K562 (cell line): ENCODE data around the gene SH2D3A. TPM values are rescaled to one million over a fixed set of nuclear protein-coding genes. Genes with fewer than 3 reads are reported as not detected.
A peak's percentile ranks its signal among the peaks of the same experiment; 100 is the strongest.

ENCODE experiments used
- ATAC-seq: fragments of 200-7000 bp; cut with Tn5 transposase; 3 replicates; pipeline ENCODE4 v1.9.1; 2020; ENCODE audit warnings: moderate library complexity
- BruUV-seq: library from RNA; stranded (reverse); fragments of 400-500 nt; replicated peaks from 2 replicates; lab custom pipeline; 2021; lab: Mats Ljungman, UMichigan
- CTCF ChIA-PET: fragments of 300-600 bp; formaldehyde crosslinking; extraction: SDS; loops from one replicate; lab custom pipeline; 2021; ENCODE audit warnings: low intra/inter-chr PET ratio; lab: Yijun Ruan, JAX
- POLR2A ChIA-PET: fragments of 300-600, 350-650 bp; sonication (Branson Sonifier 250); formaldehyde crosslinking; extraction: SDS; loops from one replicate; lab custom pipeline; 2021; ENCODE audit warnings: antibody characterized with exemption, inconsistent platforms; lab: Yijun Ruan, JAX
- DNase-seq, 4 experiments: peaks; one replicate each; pipeline versions ENCODE4 v3.0.0 to v3.0.0-alpha.2; 2011 to 2018; ENCODE audit warnings: low spot score in 3 of 4, mixed read lengths in 3 of 4; ENCODE audit errors: extremely low read depth in 1 of 4
- FAIRE-seq: peaks from 2 replicates; lab custom pipeline; 2011; peaks lifted over from hg19 to GRCh38; lab: Jason Lieb, UNC
- H2AFZ ChIP-seq: 2 replicates; pipeline ENCODE4 v1.6.0; 2011; ENCODE audit warnings: low read depth, low read length, control low read depth, inconsistent platforms
- H3K27ac ChIP-seq: fragments of 200-600 bp; 3 replicates; pipeline ENCODE4 v1.8.0; 2011; ENCODE audit warnings: low read depth, mild to moderate bottlenecking, control low read depth, inconsistent platforms, low read length, moderate library complexity, mixed read lengths; ENCODE audit errors: extremely low read depth
- H3K27me3 ChIP-seq, 2 experiments: fragments of 300-600 bp in 1 of 2; 2 replicates in 1 of 2; 3 replicates in 1 of 2; pipeline versions ENCODE4 v1.6.0 to v1.8.0; 2011; ENCODE audit warnings: inconsistent platforms in 2 of 2, low read length in 2 of 2, mild to moderate bottlenecking in 1 of 2, mixed read lengths in 1 of 2, moderate library complexity in 1 of 2; ENCODE audit not compliant: control insufficient read depth in 2 of 2, insufficient read depth in 2 of 2
- H3K36me3 ChIP-seq: fragments of 300-600 bp; 3 replicates; pipeline ENCODE4 v1.8.0; 2011; ENCODE audit warnings: mild to moderate bottlenecking, low read length, inconsistent platforms; ENCODE audit not compliant: control insufficient read depth, insufficient read depth
- H3K4me1 ChIP-seq, 2 experiments: fragments of 200-600 bp in 1 of 2; replicated peaks in 1 of 2; 2 replicates in 1 of 2; 3 replicates in 1 of 2; pipeline versions ENCODE4 v1.5.1 to v1.8.0; 2011; ENCODE audit warnings: inconsistent platforms in 2 of 2, low read length in 2 of 2, mild to moderate bottlenecking in 1 of 2, mixed read lengths in 1 of 2, moderate library complexity in 1 of 2; ENCODE audit not compliant: control insufficient read depth in 2 of 2, insufficient read depth in 2 of 2
- H3K4me2 ChIP-seq: 2 replicates; pipeline ENCODE4 v1.6.1; 2011; ENCODE audit warnings: low read length, control low read depth, inconsistent platforms, mixed read lengths; ENCODE audit not compliant: insufficient read depth
- H3K4me3 ChIP-seq: fragments of 200-600 bp; sonication (generic), shearing (Covaris generic); 2 replicates; pipeline ENCODE4 v1.5.1; 2016; ENCODE audit warnings: control low read depth, inconsistent platforms
- H3K79me2 ChIP-seq: fragments of 200-600 bp; 3 replicates; pipeline ENCODE4 v1.8.0; 2011; ENCODE audit warnings: low read length, inconsistent platforms; ENCODE audit not compliant: control insufficient read depth, insufficient read depth
- H3K9ac ChIP-seq, 2 experiments: 2 replicates each; pipeline versions ENCODE4 v1.6.0 to v1.6.1; 2011; ENCODE audit warnings: low read depth in 2 of 2, low read length in 2 of 2, control low read depth in 1 of 2, inconsistent platforms in 1 of 2, mild to moderate bottlenecking in 1 of 2, mixed read lengths in 1 of 2; ENCODE audit not compliant: insufficient read depth in 1 of 2
- H3K9me1 ChIP-seq: one replicate; pipeline ENCODE4 v1.6.0; 2011; ENCODE audit warnings: inconsistent platforms, mild to moderate bottlenecking, low read length, moderate library complexity; ENCODE audit not compliant: control insufficient read depth, insufficient read depth
- H3K9me3 ChIP-seq: replicated peaks from 2 replicates; pipeline ENCODE4 v1.5.1; 2011; ENCODE audit warnings: low read depth, low read length, inconsistent platforms; ENCODE audit not compliant: control insufficient read depth, insufficient read depth
- H4K20me1 ChIP-seq: replicated peaks from 2 replicates; pipeline ENCODE4 v1.6.1; 2011; ENCODE audit warnings: low read length, inconsistent platforms, mixed read lengths; ENCODE audit not compliant: control insufficient read depth, insufficient read depth
- CBFA2T2 ChIP-seq: fragments of 450-650 bp; conservative IDR thresholded peaks from 2 replicates; pipeline ENCODE4 v1.6.1; 2017; ENCODE audit warnings: mild to moderate bottlenecking
- CEBPB ChIP-seq: fragments of 450-650 bp; IDR thresholded peaks from 2 replicates; pipeline ENCODE4 v1.6.1; 2016; ENCODE audit warnings: missing genetic modification characterization, missing compliant biosample characterization
- CTCF ChIP-seq, 3 experiments: IDR thresholded peaks in 2 of 3; conservative IDR thresholded peaks in 1 of 3; 2 replicates each; pipeline ENCODE4 v1.5.1; 2011 to 2012; ENCODE audit warnings: low read length in 3 of 3, mild to moderate bottlenecking in 3 of 3, control low read depth in 2 of 3, improper control_type of control experiment in 1 of 3, inconsistent platforms in 1 of 3, low read depth in 1 of 3, mixed read lengths in 1 of 3, moderate library complexity in 1 of 3; ENCODE audit not compliant: insufficient read depth in 2 of 3
- FOXJ2 ChIP-seq: fragments of 200-800 bp; sonication (Bioruptor generic); IDR thresholded peaks from 2 replicates; pipeline ENCODE4 v1.6.1; 2016; ENCODE audit warnings: missing genetic modification characterization, missing compliant biosample characterization
- MTA1 ChIP-seq: fragments of 450-650 bp; IDR thresholded peaks from 2 replicates; pipeline ENCODE4 v1.6.1; 2017; ENCODE audit warnings: borderline replicate concordance
- NFIX ChIP-seq: fragments of 250-450 bp; sonication (Bioruptor Pico); IDR thresholded peaks from 2 replicates; pipeline ENCODE4 v1.4.0; 2020; ENCODE audit warnings: low read depth, mild to moderate bottlenecking, moderate library complexity
- NR2C1 ChIP-seq, 2 experiments: fragments of 450-650 bp; IDR thresholded peaks; 2 replicates each; pipeline ENCODE4 v1.6.1; 2017; ENCODE audit warnings: mild to moderate bottlenecking in 2 of 2, antibody characterized with exemption in 1 of 2, inconsistent platforms in 1 of 2, missing compliant biosample characterization in 1 of 2, missing genetic modification characterization in 1 of 2
- RAD51 ChIP-seq: fragments of 450-650 bp; IDR thresholded peaks from 2 replicates; pipeline ENCODE4 v1.7.1; 2016; ENCODE audit warnings: low read depth, mild to moderate bottlenecking, borderline replicate concordance
- RBM39 ChIP-seq: fragments of 200-400 bp; formaldehyde crosslinking; optimal IDR thresholded peaks from 2 replicates; pipeline ENCODE3; 2018; ENCODE audit warnings: low read depth, low read length
- REST ChIP-seq, 2 experiments: fragments of 450-650 bp; formaldehyde crosslinking in 1 of 2; IDR thresholded peaks; 2 replicates each; pipeline versions ENCODE4 v1.4.0 to v1.6.1; 2014 to 2020; ENCODE audit warnings: mild to moderate bottlenecking in 2 of 2, borderline replicate concordance in 1 of 2, low read depth in 1 of 2
- ZBTB12 ChIP-seq: fragments of 250-450 bp; sonication (Bioruptor Pico); IDR thresholded peaks from 2 replicates; pipeline ENCODE4 v1.4.0; 2020
- WGBS: fragments of 100-300 bp; shearing (Covaris generic); methylation state at CpG from one replicate; pipeline ENCODE4 v1.1.6; 2016; ENCODE audit warnings: low coverage, mixed read lengths; ENCODE audit not compliant: insufficient coverage; ENCODE audit errors: missing lambda C conversion rate; 5-methylcytosine and 5-hydroxymethylcytosine counted together
- in situ Hi-C: fragments of 300-500 bp; cut with MboI; formaldehyde crosslinking; loops from 4 replicates; pipeline ENCODE4 v1.15.0; 2018; ENCODE audit warnings: inconsistent platforms, mixed read lengths
- intact Hi-C: fragments of 100-400 bp; cut with micrococcal nuclease; formaldehyde crosslinking; loops from 2 replicates; pipeline ENCODE4 v1.14.2; 2022
- polyA plus RNA-seq, 8 experiments: library from polyadenylated mRNA; depleted of rRNA in 4 of 8; stranded (reverse) in 5 of 8; unstranded in 3 of 8; fragments of >200 nt; fragmentation: Nextera tagmentation in 2 of 8; fragmentation: Illumina TruSeq in 1 of 8; extraction: Ambion mirVana in 2 of 8; extraction: Trizol in 1 of 8; gene quantifications; 2 replicates each; pipeline versions ENCODE4 v1.2.1 to v1.2.3, GENCODE V29; 2011 to 2014; ENCODE audit warnings: inconsistent platforms in 1 of 8, missing spikeins in 1 of 8
- total RNA-seq, 7 experiments: library from RNA; depleted of rRNA in 6 of 7; stranded (reverse); fragments of >200 nt in 6 of 7; fragmentation: Illumina TruSeq in 2 of 7; extraction: Trizol in 2 of 7; gene quantifications; 2 replicates each; pipeline versions ENCODE4 v1.2.1 to v1.2.3, GENCODE V29; 2011 to 2021; ENCODE audit warnings: low replicate concordance in 1 of 7

SH2D3A gene
- total and polyA plus RNA-seq, 9 of the 15 experiments (the other 6 are each of a cell fraction or from before 2014, with no cell fraction given) = 0.75 to 26.3 (median 8.9) TPM

DNA sequence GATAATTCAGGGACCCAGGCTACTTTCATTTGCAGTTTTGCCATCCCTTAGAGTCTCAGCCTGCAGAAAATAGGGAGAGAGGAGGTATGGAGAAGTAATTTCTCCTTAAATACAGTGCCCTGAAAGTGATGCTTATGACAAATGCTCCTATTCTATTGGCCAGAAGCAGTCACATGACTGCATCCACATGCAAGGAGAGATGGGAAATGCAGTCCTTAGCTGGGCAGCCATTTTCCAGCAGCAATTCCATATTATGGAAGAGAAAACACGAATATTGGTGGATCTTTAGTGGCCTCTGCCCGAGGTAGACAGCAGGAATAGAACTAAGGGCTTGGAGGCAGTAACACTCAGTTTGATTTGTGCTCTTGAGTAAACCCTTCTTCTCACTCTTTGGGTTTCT, 44.7 kb upstream of the SH2D3A start:
- Histone ChIP-seq H3K9me3 (peaks cover 4% of the 10 kb centered on the region; the same call in 1 of the 2 replicates), H3K4me1 (no peaks in the 10 kb centered on the region; a peak in 1 of 5 replicates), H3K4me2 (no peak overlapping the region), H3K9me1 (no peaks in the 10 kb centered on the region), H4K20me1 (no peaks in the 10 kb centered on the region), H3K36me3 (no peaks in the 10 kb centered on the region), H3K27me3 (no peaks in the 10 kb centered on the region), H3K27ac (no peak overlapping the region), H3K9ac (no peak overlapping the region), H3K79me2 (no peaks in the 10 kb centered on the region), H2AFZ (peak overlapping the region; percentile 58), H3K4me3 (no peak overlapping the region)
- FAIRE-seq = peak; percentile 99
- POLR2A ChIA-PET = interaction anchor here (0.6 to 1.0 kb wide), 4 partner anchors 8 to 1022 kb away, joined by 3 to 6 read pairs (median 3); no protein-coding TSS in a partner anchor
- WGBS = 0% methylated on average over 2 of the region's 2 CpGs
- CTCF ChIA-PET = no interaction called here
- no TSS peak for BruUV-seq
- peak; percentile 92 for ATAC-seq
- in situ Hi-C loops (no loop called here), intact Hi-C loops (no loop called here)
- peak; percentile 69 to 82 (median 78) for DNase-seq
- TF ChIP-seq MTA1 = no peak
- no peak for TF ChIP-seq RBM39
- peak; percentile 41; the same call in 1 of the 2 replicates for TF ChIP-seq CBFA2T2
- no peak for TF ChIP-seq ZBTB12 (CRISPR knock-in tag)
- no peak for TF ChIP-seq CEBPB (tag)
- peak; percentile 49; the same call in 1 of the 2 replicates for TF ChIP-seq REST (IDR thresholded peaks at IDR 0.05; ENCODE audit: borderline replicate concordance)
- no peak for TF ChIP-seq REST (CRISPR knock-in tag; IDR thresholded peaks at IDR 0.05; ENCODE audit: low read depth)
- TF ChIP-seq NFIX (CRISPR knock-in tag) = no peak
- 0 out of 2 replicates have a peak, but pooled peaks have one; percentile 24 for TF ChIP-seq NR2C1 (IDR thresholded peaks at IDR 0.05)
- no peak for TF ChIP-seq NR2C1 (tag; IDR thresholded peaks at IDR 0.05)
- 0 out of 6 replicates have a peak, but pooled peaks of 1 of the 3 experiments have one; percentile 3 for TF ChIP-seq CTCF (IDR thresholded peaks at IDR 0.05 in 2 of 3, conservative IDR thresholded peaks at IDR 0.05 in 1 of 3; ENCODE audit: insufficient read depth in 2 of 3, low read depth in 1 of 3, low read length in 3 of 3)
- no peak for TF ChIP-seq FOXJ2
- peak; percentile 91 for TF ChIP-seq RAD51
